GM19193 (cell line): Measurements from ENCODE around the gene SBSN.

ENCODE experiments used
- POLR2A ChIP-seq: IDR thresholded peaks from 4 replicates; pipeline ENCODE4 v1.6.1; 2011; ENCODE audit not compliant: insufficient read depth, insufficient read length; ENCODE audit errors: extremely low read depth

SBSN gene

GRCh38 chr19:35507561-35507960 is 20.6 kb downstream of the SBSN start:
- TF ChIP-seq POLR2A = no peak

- no peak for TF ChIP-seq POLR2A
These were observed 22.1 kb downstream of the SBSN start for GRCh38 chr19:35506011-35506410.

GRCh38 chr19:35502751-35503150 is 25.4 kb downstream of the SBSN start:
- TF ChIP-seq POLR2A = no peak

GRCh38 chr19:35501684-35502083 is 26.4 kb downstream of the SBSN start:
- TF ChIP-seq POLR2A = no peak

- TF ChIP-seq POLR2A = no peak
These were observed 27.5 kb downstream of the SBSN start for GRCh38 chr19:35500611-35501010.

GRCh38 chr19:35498984-35499527 is 29.1 kb downstream of the SBSN start:
- TF ChIP-seq POLR2A = no peak

GRCh38 chr19:35498220-35498619 is 29.9 kb downstream of the SBSN start:
- TF ChIP-seq POLR2A = no peak

- TF ChIP-seq POLR2A = no peak
These were observed 30.7 kb downstream of the SBSN start for GRCh38 chr19:35497406-35497805.

GRCh38 chr19:35495107-35496064 is 32.7 kb downstream of the SBSN start:
- TF ChIP-seq POLR2A = no peak

- no peak for TF ChIP-seq POLR2A
These were observed 34.1 kb downstream of the SBSN start for GRCh38 chr19:35493971-35494370.

GRCh38 chr19:35491836-35492360 is 36.2 kb downstream of the SBSN start:
- no peak for TF ChIP-seq POLR2A

- no peak for TF ChIP-seq POLR2A
These were observed 37.7 kb downstream of the SBSN start, which contains the start of gene KRTDAP for GRCh38 chr19:35490364-35490763. Gene KRTDAP (minus strand): TSS chr19:35490464. CDS start chr19:35490442, 22 bp downstream.

- no peak for TF ChIP-seq POLR2A
These were observed 39.4 kb downstream of the SBSN start for GRCh38 chr19:35488677-35489076.

- TF ChIP-seq POLR2A = no peak
These were observed 40.4 kb downstream of the SBSN start for GRCh38 chr19:35487656-35488182.

GRCh38 chr19:35486268-35486708 is 41.8 kb downstream of the SBSN start:
- TF ChIP-seq POLR2A = no peak
